Measurements from ENCODE around the gene ABHD16A. TPM values are rescaled to one million over a fixed set of nuclear protein-coding genes. Genes with fewer than 3 reads are reported as not detected.

Gene ABHD16A
- total RNA-seq, 1 donor from 2014 or later = 54.7 TPM

DNA sequence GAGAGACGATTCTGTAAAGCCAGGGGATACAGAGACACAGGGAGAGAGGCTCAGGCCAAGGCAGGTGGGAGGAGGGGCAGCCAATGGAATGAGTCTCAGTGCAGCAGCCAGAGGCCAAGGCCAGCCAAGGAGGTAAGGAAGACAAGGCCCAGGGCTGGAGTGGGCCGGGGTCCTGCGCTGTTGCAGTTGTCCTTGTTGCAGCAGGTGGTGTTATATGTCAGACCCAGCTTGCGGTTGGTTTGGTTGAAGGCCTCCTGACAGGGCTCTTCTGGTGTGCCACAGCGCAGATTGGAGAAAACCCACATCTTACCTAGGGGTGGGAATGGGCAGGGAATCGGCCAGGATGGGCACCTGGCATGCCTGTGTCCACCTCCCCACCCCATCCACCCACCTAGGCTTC, 15.9 kb upstream of the ABHD16A start:
- no peak for DNase-seq (ENCODE audit: low spot score)
- Mint-ChIP-seq H3K36me3 (ENCODE audit: low read depth, unreplicated experiment) (peaks cover 5% of the 10 kb centered on the region), H3K27me3 (ENCODE audit: unreplicated experiment) (peaks cover 6% of the 10 kb centered on the region), H3K4me3 (ENCODE audit: unreplicated experiment) (no peak overlapping the region), H3K4me1 (ENCODE audit: unreplicated experiment) (no peaks in the 10 kb centered on the region), H3K9me3 (ENCODE audit: unreplicated experiment) (no peaks in the 10 kb centered on the region), H3K27ac (ENCODE audit: unreplicated experiment) (no peak overlapping the region)
- TF ChIP-seq, protein P1, sequence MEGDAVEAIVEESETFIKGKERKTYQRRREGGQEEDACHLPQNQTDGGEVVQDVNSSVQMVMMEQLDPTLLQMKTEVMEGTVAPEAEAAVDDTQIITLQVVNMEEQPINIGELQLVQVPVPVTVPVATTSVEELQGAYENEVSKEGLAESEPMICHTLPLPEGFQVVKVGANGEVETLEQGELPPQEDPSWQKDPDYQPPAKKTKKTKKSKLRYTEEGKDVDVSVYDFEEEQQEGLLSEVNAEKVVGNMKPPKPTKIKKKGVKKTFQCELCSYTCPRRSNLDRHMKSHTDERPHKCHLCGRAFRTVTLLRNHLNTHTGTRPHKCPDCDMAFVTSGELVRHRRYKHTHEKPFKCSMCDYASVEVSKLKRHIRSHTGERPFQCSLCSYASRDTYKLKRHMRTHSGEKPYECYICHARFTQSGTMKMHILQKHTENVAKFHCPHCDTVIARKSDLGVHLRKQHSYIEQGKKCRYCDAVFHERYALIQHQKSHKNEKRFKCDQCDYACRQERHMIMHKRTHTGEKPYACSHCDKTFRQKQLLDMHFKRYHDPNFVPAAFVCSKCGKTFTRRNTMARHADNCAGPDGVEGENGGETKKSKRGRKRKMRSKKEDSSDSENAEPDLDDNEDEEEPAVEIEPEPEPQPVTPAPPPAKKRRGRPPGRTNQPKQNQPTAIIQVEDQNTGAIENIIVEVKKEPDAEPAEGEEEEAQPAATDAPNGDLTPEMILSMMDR (IDR thresholded peaks at IDR 0.05; ENCODE audit: unreplicated experiment) = no peak

DNA sequence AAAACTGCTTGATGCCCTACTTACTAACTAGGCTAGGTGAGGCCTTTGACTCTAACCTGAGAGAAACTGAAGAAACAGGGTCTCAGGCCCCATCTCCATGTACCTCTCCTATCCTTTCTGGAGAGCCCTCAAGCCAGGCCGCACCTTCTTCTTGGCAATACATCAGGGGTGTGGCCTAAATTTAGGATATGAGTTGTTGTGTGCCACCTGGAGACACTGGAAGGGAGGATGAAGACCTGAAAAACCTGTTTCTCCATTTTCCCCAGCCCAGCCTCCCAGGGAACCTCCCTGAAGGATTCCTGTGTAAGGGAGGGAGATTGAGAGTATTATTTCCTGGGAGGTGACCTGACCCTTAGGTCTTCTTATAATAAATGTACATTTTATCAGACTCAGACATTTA, 15.1 kb upstream of the ABHD16A start:
- no peak for DNase-seq (ENCODE audit: low spot score)
- peaks cover 6% of the 10 kb centered on the region for H3K27me3 Mint-ChIP-seq (ENCODE audit: unreplicated experiment)
- H3K9me3 Mint-ChIP-seq (ENCODE audit: unreplicated experiment) = no peaks in the 10 kb centered on the region
- peaks cover 5% of the 10 kb centered on the region for H3K36me3 Mint-ChIP-seq (ENCODE audit: low read depth, unreplicated experiment)
- TF ChIP-seq, protein P1 (IDR thresholded peaks at IDR 0.05; ENCODE audit: unreplicated experiment) = no peak
- H3K27ac Mint-ChIP-seq (ENCODE audit: unreplicated experiment) = no peak overlapping the region
- H3K4me3 Mint-ChIP-seq (ENCODE audit: unreplicated experiment) = no peak overlapping the region
- H3K4me1 Mint-ChIP-seq (ENCODE audit: unreplicated experiment) = no peaks in the 10 kb centered on the region

DNA sequence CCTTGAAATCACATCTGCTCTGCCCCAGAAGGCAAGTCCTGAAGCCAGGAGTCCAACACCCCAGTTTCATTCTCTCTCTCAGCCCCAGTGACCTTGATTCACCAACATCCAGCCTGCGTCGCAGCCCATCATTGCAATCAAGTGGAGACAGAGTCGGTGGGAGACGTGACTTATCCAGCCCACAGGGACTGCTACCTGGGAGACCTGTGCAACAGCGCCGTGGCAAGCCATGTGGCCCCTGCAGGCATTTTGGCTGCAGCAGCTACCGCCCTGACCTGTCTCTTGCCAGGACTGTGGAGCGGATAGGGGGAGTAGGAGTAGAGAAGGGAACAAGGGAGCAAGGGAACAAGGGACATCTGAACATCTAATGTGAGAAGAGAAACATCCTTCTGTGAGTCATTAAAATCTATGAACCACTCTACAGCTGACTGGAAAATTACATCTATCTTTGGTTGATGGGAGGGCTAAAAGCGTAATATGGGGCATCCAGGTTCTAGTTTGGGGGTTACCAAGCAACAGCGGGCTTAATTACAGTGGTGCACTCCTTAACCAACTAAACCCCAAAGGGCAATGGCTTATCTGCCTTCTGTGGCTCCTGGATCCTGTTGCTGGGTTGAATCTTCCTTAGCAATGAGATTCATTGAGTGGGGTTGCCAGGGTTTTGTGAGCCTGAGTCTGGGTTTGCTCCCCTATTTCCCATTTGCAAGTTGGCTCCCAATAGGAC, 14.5 kb upstream of the ABHD16A start:
- TF ChIP-seq, protein P1 (IDR thresholded peaks at IDR 0.05; ENCODE audit: unreplicated experiment) = no peak
- Mint-ChIP-seq H3K4me3 (ENCODE audit: unreplicated experiment) (no peak overlapping the region), H3K4me1 (ENCODE audit: unreplicated experiment) (no peaks in the 10 kb centered on the region), H3K36me3 (ENCODE audit: low read depth, unreplicated experiment) (peaks cover 5% of the 10 kb centered on the region), H3K27me3 (ENCODE audit: unreplicated experiment) (peaks cover 6% of the 10 kb centered on the region), H3K9me3 (ENCODE audit: unreplicated experiment) (no peaks in the 10 kb centered on the region), H3K27ac (ENCODE audit: unreplicated experiment) (peak overlapping the region; percentile 52)
- DNase-seq (ENCODE audit: low spot score) = no peak

DNA sequence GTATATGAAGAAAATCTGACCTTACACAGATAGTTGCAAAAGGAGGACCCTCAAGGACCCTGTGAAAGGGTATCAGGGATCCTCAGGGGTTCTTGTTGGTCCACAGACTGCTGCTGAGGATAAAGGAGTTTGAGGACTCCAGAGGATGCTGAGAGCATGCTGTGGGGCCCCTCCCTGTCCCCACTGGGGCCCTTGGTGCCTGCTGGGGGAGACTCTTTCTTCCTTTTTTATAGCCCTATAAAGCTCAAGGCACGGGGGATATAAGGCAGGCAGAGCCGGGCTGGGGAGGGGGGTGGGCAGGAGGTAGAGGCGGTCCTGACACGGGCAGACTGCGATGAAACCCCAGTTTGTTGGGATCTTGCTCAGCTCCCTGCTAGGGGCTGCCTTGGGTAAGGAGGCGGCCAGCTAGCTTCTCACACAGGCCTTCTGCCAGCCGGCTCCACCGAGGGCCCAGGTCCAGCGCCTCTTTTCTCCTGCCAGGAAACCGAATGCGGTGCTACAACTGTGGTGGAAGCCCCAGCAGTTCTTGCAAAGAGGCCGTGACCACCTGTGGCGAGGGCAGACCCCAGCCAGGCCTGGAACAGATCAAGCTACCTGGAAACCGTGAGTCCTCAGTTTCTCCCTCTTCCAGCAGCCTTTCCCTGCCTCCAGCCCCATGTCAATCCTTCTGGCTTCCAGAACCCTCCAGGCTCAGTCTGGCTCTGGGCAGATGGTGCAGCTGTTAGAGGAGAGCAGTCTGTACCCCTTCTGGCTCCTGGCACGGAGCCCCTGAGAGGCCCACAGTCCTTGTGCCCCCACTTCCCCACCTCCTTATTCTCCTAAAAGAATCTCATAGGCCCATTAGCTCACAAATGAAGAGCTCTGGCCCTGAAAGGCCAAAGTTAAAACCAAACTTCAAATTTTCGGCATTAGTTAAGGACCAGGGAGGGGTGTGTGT, 12.2 kb upstream of the ABHD16A start, which contains the start of gene LY6G6D:
Gene LY6G6D, plus strand, starts transcription at position 327 of the 937 bp plus-strand sequence. Its CDS starts 8 bp downstream, at position 335.
- DNase-seq (ENCODE audit: low spot score) = no peak
- TF ChIP-seq, protein P1 (IDR thresholded peaks at IDR 0.05; ENCODE audit: unreplicated experiment) = no peak
- Mint-ChIP-seq H3K36me3 (ENCODE audit: low read depth, unreplicated experiment) (peaks cover 2% of the 10 kb centered on the region), H3K27ac (ENCODE audit: unreplicated experiment) (no peak within 1 kb of the TSS), H3K9me3 (ENCODE audit: unreplicated experiment) (no peaks in the 10 kb centered on the region), H3K4me3 (ENCODE audit: unreplicated experiment) (no peak within 1 kb of the TSS), H3K4me1 (ENCODE audit: unreplicated experiment) (no peaks in the 10 kb centered on the region), H3K27me3 (ENCODE audit: unreplicated experiment) (peaks cover 3% of the 10 kb centered on the region)
